Stimulated activated CD4-positive, alpha-beta T cell treated with anti-CD3 and anti-CD28 coated beads, Interleukin-1b, Interleukin-23, amount 100 ng/mL, for 48 hours (primary cell): ENCODE results near the gene B3GALT6.
A peak's percentile ranks its signal among the peaks of the same experiment; 100 is the strongest.

ENCODE experiments used
- DNase-seq: peaks from one replicate; pipeline ENCODE4 v3.0.0-alpha.2; 2020

The B3GALT6 gene

DNA sequence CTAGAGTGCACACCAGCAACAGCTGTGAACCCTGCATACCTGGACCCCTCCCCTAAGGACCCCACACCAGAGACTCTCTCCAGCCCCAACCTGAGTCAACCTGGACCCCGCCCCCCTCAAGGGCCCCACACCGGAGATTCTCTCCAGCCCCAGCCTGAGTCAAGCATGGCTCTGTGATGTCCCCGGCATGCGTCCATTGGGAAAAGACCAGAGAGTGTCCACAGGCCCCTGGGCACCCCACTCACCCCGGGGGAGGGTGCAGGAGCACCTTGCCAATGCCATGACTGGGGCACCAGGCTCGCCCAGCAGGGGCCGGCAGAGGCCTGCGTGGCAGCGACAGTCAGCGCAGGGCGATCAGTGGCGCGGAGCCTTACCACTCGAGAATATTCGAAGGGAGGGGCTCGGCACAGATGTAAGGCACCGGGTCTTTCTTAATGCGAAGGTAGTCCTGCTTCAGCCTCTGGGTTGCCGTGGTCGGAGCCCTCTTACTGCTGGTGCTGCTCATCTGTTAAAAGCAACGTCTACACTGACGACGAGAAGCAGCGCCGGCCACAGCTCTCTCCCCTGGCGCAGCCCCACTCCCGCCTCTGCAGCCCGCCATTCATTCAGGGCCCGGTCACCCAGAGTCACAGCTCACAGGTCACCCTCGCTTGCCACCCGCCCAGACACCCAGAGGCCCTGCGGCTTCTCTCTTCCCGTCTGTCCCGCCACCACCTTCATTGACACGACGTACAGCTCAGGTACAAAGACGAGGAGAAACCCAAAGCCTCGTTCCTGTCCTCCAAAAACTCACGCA, 35.6 kb downstream of the B3GALT6 start:
- no peak for DNase-seq

DNA sequence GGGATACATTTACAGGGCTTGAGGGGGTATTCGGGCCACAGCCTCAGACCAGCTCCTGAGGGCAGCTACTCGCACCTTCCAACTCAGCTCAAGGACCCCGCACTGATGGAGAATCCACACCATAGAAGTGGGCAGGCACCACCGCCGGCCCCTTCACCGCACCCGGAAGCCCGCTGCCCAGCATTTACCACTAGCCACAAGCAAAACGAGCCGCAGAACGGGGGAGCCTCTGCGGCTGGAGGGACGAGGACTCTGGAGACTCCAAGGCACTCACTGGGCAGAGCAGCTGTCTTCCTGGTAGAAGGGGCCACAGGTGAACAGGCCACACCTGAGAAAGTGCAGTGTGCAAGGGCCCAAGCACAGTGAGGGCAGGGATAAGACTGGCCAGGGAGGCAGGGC, 36.2 kb downstream of the B3GALT6 start:
- DNase-seq, result no peak

DNA sequence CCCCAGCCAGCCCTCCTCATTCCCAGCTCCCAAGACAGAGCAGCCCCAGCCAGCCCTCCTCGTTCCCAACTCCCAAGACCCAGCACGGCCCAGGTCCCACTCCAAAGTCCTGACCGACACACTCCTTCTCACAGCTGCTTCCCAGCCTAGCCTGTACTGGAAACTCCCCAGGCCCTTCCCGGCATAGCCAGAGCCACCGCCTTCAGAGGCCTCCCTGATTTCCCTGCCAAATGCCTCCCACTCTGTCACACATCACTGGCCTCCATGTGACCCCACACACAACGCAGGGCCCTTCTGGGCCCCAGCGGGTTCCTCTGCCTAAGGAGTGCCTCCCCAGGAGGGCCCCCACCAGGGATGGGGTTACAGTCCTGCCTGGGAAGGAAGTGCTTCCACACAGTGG, 38.8 kb downstream of the B3GALT6 start:
- no peak for DNase-seq

DNA sequence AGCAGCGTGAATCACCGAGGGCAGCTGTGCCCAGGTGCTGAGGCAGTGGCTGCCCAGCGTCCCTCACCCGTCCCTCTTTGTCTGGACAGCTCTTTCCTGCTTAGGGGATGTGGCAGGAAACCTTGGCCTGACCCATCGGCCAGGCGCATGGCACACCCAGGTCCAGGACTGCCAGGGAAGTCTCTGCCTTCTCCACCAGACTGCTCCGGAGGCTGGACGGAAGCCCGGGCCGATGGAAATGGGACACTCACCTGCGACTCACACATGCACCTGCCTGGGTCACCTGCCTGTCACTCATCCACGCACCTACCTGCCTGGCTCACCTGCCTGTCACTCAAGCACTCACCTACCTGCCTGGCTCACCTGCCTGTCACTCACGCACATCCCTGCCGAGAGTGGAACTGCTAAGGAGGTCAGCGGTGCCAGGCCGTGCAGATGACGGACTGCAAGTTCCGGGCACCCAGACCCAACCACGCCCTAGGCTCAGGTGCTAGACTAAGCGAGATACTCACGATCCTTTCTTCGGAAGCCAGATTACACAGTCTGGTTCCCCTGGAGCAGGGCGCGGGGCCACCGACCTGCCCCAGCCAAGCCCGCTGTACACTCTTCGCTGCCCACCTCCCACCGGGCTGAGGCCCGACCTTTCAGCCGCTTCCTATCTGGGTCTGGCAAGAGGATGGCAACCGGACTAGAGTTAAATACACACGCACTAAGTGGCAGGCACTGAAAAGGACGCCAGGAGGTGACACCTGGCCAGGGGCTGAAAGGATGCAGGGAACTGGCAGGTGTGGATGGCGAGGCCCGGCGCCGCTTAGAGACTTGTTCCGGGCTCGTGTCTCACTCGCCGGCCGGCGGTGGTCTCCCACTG, 40.5 kb downstream of the B3GALT6 start:
- DNase-seq, result no peak

DNA sequence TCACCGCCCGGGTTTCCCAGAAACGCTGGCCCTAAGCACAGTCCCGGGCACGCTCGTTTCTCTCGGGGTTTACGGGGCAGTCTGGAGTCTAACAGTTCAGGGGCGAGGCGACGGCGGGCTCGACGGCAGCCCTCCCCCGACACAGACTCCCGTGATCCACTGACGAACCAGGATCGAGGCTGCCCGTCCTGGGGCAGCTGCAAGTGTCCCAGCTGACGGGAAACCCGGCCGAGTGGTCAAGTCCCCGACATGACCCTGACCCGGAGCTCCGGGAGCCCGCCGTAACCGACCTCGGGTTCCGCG, 41.1 kb downstream of the B3GALT6 start:
- no peak for DNase-seq

DNA sequence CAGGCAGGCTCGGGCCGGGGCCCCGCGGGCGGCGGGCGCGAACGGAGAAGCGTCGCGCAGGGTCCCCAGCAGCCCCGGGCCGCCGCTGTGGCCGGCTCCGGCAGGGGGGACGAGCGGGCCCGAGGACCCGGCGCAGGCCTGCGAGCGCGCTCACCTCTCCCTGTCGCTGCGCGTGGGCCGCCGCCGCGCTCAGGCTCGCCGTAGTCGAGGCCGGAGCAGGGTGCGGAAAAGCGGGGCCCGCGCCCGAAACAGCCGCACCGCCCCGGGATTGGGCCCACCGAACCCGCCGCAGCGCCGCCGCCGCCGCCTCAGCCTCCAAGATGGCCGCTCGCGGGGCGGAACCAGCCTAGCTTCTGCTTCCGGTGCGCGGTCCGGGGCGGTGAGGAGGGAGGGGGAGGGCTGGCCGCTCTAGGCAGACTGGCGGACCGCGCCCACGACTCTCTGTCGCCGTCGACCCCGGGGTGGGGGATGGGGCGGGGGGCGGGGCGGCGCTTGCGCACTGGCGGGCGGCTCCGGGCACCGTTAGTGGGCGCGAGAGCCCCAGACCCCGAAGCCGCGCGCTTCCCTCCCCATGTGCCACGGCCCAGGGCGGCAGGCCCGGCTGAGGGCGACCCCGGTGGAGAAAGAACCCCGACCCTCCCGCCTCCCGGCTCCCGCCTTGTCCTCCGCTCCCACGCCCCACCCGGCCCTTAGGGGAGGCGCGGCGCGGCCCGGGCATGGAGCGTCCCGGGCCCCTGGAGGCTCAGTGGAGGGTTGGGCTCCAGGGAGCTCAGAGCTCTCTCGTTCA, 41.7 kb downstream of the B3GALT6 start, which contains the start of gene UBE2J2:
TSS of gene UBE2J2 (minus strand) at position 343 of the 787 bp plus-strand sequence. CDS start 5,862 bp downstream, outside the sequence.
- DNase-seq, result peak; percentile 95

DNA sequence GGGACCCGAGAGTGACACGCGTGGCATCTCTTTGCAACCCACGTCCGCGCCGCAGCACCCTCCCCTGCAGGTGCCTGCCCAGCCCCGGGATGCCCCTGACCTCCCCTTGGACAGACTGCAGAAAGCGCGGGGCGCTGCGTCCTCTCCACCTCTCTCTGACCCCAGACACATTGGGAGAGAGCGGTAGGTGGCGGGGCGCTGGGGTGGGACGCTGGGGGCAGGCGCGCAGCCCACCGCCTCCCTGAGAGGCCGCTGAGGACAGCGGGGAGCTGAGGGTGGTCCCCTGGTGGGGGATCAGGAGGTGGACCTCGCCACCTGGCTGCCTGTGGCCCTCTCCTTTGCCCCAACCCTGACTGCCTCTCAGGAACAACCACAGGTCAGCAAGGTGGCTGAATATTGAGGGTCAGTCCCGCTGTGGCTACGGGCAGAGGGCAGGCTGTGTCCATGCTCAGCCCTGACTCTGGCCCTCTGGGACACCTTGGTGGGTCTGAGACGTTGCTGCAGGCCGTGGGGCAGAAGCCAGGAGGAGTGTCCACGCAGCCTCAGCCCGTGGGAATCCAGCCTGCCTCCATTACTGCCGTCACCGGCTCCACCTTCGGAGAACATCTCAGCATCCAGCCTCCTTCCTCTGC, 42.4 kb downstream of the B3GALT6 start:
- no peak for DNase-seq

DNA sequence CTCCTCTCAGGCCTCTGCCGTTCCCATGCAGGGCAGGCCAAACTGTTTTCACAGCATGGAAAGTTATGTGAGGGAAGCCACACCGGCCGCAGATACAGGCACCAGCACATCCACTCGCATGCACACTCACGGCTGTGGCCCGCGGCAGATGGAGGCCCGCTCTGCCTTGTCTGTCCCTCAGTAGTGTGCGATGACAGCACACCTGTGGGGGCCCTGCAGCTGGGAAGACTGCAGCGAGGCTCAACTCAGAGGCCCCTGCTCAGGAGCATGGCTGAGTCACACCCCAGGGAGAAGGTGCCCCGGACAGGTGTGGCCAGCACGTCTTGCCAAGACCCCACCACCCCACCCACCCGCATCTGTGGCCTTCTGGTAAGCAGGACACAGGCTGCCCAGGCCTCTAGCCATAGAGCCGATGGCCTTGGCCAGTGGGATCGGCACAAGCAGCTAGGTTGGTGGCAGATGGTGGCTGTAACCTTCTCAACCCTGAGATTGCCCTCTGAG, 42.9 kb downstream of the B3GALT6 start:
- no peak for DNase-seq

DNA sequence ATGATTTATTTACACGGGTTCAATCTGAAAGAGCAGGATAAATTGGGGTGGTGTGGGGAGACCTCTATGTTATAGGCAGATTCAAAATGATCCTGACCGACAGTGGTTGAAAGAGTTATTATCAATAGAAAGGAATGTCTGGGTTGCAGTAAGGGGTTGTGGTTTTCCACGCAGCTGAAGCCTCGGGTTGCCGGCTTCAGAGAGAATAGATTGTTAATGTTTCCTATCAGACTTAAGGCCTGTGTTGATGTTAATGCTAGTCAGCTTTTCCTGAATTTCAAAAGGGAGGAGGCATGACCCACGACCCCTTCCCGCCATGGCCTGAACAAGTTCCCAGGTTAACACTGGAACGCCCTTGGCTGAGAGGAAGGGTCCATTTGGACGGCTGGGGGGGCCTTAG, 43.8 kb downstream of the B3GALT6 start:
- DNase-seq, result no peak

DNA sequence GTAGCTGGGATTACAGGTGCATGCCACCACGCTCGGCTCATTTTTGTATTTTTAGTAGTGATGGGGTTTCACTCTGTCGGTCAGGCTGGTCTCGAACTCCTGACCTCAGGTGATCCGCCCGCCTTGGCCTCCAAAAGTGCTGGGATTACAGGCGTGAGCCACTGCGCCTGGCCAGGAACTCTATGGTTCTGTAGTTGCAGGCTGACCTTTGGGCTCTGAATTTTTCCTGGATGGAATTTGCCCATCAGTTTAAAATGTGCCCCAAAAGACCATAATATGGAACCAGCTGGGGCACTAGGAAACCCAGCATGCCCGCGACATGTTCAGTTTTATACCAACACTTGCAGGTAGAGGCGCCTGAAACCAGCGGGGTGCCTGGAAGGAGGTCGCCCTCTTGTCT, 46.6 kb downstream of the B3GALT6 start:
- DNase-seq, result no peak

DNA sequence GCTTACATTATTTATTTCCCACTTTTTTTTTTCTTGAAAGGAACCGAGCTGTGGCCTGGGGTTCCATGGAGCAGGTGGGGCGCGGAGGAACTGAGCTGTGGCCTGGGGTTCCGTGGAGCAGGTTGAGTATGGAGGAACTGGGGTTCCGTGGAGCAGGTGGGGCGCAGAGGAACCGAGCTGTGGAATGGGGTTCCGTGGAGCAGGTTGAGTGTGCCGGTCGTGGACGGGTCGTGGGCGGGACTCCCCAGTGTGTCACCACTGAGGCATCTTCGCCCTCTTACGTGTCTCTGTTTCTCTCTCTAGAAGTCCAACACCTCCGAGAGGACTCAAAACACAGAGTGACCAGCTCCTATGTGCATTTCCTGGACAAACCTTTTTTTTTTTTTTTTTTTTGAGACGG, 47.0 kb downstream of the B3GALT6 start:
- no peak for DNase-seq

DNA sequence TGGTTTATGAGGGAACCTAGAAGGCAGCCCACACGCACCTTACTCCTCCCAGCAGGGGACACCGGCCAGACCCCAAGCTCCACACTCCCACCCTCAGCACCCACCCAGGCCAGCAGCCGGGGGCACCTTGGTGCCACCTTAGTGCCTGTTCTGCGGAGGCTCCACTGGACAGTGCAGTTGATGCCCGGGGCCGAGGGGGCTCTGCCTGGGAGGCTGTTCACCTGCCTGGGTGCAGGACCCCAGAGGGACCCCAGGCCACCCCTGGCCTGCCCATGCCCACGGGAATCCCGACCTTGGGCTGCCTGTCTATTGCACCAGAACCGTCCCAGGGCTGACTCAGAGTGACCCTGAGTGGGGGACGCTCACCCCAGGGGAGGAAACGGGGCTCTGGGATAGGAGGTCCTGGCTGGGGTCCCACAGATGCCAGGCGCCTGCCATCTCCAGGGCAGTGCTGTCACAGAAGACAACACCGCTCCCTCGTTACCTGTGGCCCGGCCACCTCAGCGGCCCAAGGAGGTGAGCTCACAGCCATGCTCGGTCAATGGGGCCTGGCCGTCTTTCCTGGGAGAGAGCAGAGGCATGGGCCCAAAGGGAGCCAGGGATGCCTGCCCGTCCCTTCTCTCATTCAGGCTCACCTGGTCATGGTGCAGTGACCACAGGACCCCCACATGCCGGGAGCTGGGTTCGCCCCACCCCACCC, 48.9 kb downstream of the B3GALT6 start:
- no peak for DNase-seq

DNA sequence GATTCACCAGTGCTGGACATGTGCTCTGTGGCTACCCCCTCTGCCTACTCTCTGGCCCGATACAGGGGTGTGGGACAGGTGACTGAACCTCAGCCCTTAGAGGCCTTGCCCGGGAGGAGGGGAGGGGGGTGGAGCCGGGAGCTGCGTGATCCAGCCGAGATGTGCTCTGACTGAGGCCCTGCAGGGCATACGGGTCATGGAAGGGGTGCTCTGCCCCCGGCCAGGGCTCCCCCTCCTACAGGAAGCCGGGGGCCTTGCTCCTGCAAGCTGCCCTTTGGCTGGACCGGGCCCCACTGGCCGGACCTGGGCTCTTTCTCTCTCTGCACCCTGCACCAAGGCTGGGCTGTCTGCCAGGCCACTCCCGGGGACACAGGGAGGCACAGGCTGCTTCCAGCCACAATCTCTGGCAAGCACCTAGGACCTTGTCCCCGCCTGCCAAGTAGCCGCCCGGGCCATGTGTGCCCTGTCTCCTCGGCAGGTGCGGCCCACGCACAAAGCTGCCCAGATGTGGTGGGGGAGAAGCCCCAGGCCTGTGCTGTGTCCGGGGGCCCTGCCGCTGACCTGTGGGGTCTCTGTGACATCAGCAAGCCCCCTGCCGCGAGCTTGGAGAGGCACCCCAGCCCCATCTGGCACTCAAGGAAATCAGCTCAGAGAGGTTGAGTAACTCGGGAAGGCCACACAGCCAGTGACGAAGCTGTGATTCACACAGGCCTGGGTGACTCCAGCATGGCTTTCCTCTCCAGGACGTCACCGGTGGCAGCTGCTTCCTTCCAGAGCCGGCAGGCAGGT, 49.7 kb downstream of the B3GALT6 start:
- peak; percentile 57 for DNase-seq

DNA sequence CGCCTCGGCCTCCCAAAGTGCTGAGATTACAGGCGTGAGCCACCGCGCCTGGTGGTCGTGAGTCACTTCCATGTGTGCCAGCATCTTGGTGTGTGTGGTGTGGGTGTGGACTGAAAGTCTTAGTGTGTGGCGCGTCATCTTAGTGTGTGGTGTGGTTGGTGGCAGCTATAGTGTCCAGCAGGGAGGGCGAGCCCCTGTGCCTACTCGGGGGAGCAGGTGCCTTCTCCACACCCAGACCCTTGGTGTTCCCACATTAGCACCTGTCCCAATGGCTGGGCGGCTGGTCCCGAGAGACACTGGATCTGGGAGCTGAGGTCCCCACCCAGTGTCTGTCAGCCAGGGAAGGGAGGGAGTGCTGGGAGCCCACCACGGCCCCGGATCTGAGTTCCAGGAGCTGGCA, 51.0 kb downstream of the B3GALT6 start:
- peak; percentile 60 for DNase-seq

DNA sequence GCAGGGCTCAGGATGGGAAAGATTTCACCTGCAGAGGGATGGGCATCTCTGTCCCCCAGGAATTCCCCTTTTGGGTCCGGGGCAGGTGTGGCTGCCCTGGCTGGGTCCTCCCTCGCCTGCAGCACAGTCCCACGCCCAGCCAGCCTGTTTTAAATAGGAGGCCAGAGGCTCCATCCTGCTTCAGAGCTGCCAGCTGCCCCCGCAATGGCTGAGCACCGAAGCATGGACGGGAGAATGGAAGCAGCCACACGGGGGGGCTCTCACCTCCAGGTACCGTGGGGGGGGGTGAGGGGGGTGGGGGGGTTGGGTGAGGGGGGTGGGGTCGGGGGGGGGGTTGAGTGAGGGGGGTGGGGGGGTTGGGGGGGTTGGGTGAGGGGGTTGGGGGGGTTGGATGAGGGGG, 51.8 kb downstream of the B3GALT6 start:
- no peak for DNase-seq
